GM23338 (cell line): ENCODE data around the gene RYR2. TPM values are rescaled to one million over a fixed set of nuclear protein-coding genes. Genes with fewer than 3 reads are reported as not detected.

Experiments used
- ATAC-seq: fragments of 200-7000 bp; cut with Tn5 transposase; 3 replicates; pipeline ENCODE4 v1.9.1; 2020
- DNase-seq: peaks from one replicate; pipeline ENCODE4 v3.0.0-alpha.2; 2015; ENCODE audit warnings: low spot score
- H2AFZ ChIP-seq: fragments of 200-600 bp; sonication (generic); 2 replicates; pipeline ENCODE4 v1.8.0; 2016; ENCODE audit warnings: antibody characterized with exemption, mild to moderate bottlenecking, moderate library complexity
- H3F3A ChIP-seq: fragments of 200-600 bp; sonication (generic); replicated peaks from 2 replicates; pipeline ENCODE4 v1.8.0; 2017; ENCODE audit warnings: antibody characterized with exemption, mixed run types, low read depth
- H3K27ac ChIP-seq: fragments of 200-600 bp; sonication (generic); 2 replicates; pipeline ENCODE4 v1.6.1; 2016; ENCODE audit warnings: low read depth
- H3K27me3 ChIP-seq: fragments of 200-600 bp; sonication (generic); 2 replicates; pipeline ENCODE4 v1.8.0; 2016; ENCODE audit warnings: mild to moderate bottlenecking, mixed run types, moderate library complexity; ENCODE audit not compliant: insufficient read depth
- H3K36me3 ChIP-seq: fragments of 200-600 bp; sonication (generic); 2 replicates; pipeline ENCODE4 v1.8.0; 2016; ENCODE audit warnings: mild to moderate bottlenecking; ENCODE audit not compliant: insufficient read depth
- H3K4me1 ChIP-seq: fragments of 200-600 bp; sonication (generic); 2 replicates; pipeline ENCODE4 v1.8.0; 2016; ENCODE audit warnings: mild to moderate bottlenecking, moderate library complexity; ENCODE audit not compliant: insufficient read depth
- H3K4me2 ChIP-seq: fragments of 200-600 bp; sonication (generic); 2 replicates; pipeline ENCODE4 v1.7.1; 2017; ENCODE audit warnings: mixed run types
- H3K4me3 ChIP-seq: fragments of 200-600 bp; sonication (generic); 2 replicates; pipeline ENCODE4 v1.6.1; 2016; ENCODE audit warnings: mixed run types
- H3K79me2 ChIP-seq: fragments of 200-600 bp; sonication (generic); replicated peaks from 2 replicates; pipeline ENCODE4 v1.8.0; 2017; ENCODE audit warnings: mild to moderate bottlenecking; ENCODE audit not compliant: insufficient read depth
- H3K9me2 ChIP-seq: fragments of 200-600 bp; sonication (generic); 2 replicates; pipeline ENCODE4 v1.8.0; 2017; ENCODE audit not compliant: insufficient read depth
- H4K20me1 ChIP-seq: fragments of 200-600 bp; sonication (generic); replicated peaks from 2 replicates; pipeline ENCODE4 v1.8.0; 2017; ENCODE audit warnings: mild to moderate bottlenecking; ENCODE audit not compliant: insufficient read depth
- H3K27ac Mint-ChIP-seq: 2 replicates; pipeline ENCODE4 v1.8.0; 2020; ENCODE audit warnings: inconsistent platforms, mild to moderate bottlenecking, moderate library complexity, mixed read lengths
- H3K27me3 Mint-ChIP-seq: 3 replicates; pipeline ENCODE4 v1.8.0; 2022; ENCODE audit warnings: low read depth, mild to moderate bottlenecking, moderate library complexity, mixed read lengths, inconsistent platforms; ENCODE audit not compliant: insufficient read depth, poor library complexity
- H3K36me3 Mint-ChIP-seq: 3 replicates; pipeline ENCODE4 v1.8.0; 2021; ENCODE audit warnings: low read depth, mild to moderate bottlenecking, inconsistent platforms, moderate library complexity, mixed read lengths
- H3K4me1 Mint-ChIP-seq: 3 replicates; pipeline ENCODE4 v1.8.0; 2020; ENCODE audit warnings: mild to moderate bottlenecking, inconsistent platforms, mixed read lengths
- H3K4me3 Mint-ChIP-seq: 3 replicates; pipeline ENCODE4 v1.8.0; 2021; ENCODE audit warnings: moderate library complexity, mild to moderate bottlenecking, inconsistent platforms, mixed read lengths
- H3K9me3 Mint-ChIP-seq: 3 replicates; pipeline ENCODE4 v1.8.0; 2020; ENCODE audit warnings: moderate library complexity, mild to moderate bottlenecking, inconsistent platforms, mixed read lengths
- EZH2phosphoT487 ChIP-seq: fragments of 200-600 bp; sonication (generic); IDR thresholded peaks from one replicate; pipeline ENCODE4 v1.8.1; 2018; ENCODE audit warnings: antibody characterized with exemption; ENCODE audit not compliant: unreplicated experiment
- JUNB ChIP-seq: IDR thresholded peaks from one replicate; pipeline ENCODE4 v1.6.1; 2016; ENCODE audit warnings: antibody characterized with exemption; ENCODE audit not compliant: unreplicated experiment
- NANOG ChIP-seq: IDR thresholded peaks from 2 replicates; pipeline ENCODE4 v1.6.1; 2016; ENCODE audit warnings: antibody characterized with exemption, borderline replicate concordance
- POLR2AphosphoS5 ChIP-seq: IDR thresholded peaks from 2 replicates; pipeline ENCODE4 v1.6.1; 2016; ENCODE audit warnings: antibody characterized with exemption, low read depth
- polyA plus RNA-seq: library from polyadenylated mRNA; unstranded; fragments of >200 nt; fragmentation: Nextera tagmentation; extraction: Ambion mirVana; gene quantifications from 2 replicates; pipeline ENCODE4 v1.2.1, GENCODE V29; 2016
- total RNA-seq: library from RNA; depleted of rRNA; stranded (reverse); fragments of >200 nt; shearing (Covaris generic); gene quantifications from 2 replicates; pipeline ENCODE4 v1.2.3, GENCODE V29; 2014
- TF ChIP-seq, protein P1 (sequence below): fragments of 250-450 bp; sonication (Bioruptor Pico); IDR thresholded peaks from 2 replicates; pipeline ENCODE4 v1.5.0; 2020; ENCODE audit warnings: mild to moderate bottlenecking, moderate library complexity
- TF ChIP-seq, protein P2 (sequence below): IDR thresholded peaks from 2 replicates; pipeline ENCODE4 v1.6.1; 2016; ENCODE audit warnings: antibody characterized with exemption

The RYR2 gene
- total and polyA plus RNA-seq, 2 experiments from 2014 or later = 8.9 to 10.0 TPM

DNA sequence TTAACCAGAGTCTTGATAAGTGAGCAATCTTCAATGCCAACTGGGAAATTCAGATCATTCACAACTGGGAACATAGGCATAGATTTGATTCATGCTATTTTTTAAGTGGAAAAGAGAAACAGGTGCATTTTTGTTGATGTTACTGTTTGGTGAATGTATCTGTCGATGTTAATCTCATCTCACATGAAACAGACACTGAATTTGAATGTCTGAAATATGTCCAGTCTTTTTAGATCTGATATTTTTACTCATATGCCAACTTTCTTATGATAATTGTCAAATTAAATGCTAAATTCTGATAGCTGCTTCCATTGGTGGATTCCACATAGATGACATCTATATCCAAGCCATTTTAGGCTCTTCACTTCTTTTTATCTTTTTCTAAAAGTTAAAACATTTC is 213.1 kb downstream of the RYR2 start:
- no peaks in the 10 kb centered on the region for H3F3A ChIP-seq
- Mint-ChIP-seq H3K27me3 (no peaks in the 10 kb centered on the region), H3K4me3 (no peak overlapping the region), H3K9me3 (peaks cover 5% of the 10 kb centered on the region; the same call in 2 of the 3 replicates), H3K36me3 (peaks cover 3% of the 10 kb centered on the region; the same call in 1 of the 3 replicates), H3K27ac (no peak overlapping the region), H3K4me1 (no peaks in the 10 kb centered on the region)
- H3K4me3 ChIP-seq = no peak overlapping the region
- no peaks in the 10 kb centered on the region for H4K20me1 ChIP-seq
- TF ChIP-seq POLR2AphosphoS5 (no peak), JUNB (no peak), EZH2phosphoT487 (no peak)
- TF ChIP-seq, protein P1, sequence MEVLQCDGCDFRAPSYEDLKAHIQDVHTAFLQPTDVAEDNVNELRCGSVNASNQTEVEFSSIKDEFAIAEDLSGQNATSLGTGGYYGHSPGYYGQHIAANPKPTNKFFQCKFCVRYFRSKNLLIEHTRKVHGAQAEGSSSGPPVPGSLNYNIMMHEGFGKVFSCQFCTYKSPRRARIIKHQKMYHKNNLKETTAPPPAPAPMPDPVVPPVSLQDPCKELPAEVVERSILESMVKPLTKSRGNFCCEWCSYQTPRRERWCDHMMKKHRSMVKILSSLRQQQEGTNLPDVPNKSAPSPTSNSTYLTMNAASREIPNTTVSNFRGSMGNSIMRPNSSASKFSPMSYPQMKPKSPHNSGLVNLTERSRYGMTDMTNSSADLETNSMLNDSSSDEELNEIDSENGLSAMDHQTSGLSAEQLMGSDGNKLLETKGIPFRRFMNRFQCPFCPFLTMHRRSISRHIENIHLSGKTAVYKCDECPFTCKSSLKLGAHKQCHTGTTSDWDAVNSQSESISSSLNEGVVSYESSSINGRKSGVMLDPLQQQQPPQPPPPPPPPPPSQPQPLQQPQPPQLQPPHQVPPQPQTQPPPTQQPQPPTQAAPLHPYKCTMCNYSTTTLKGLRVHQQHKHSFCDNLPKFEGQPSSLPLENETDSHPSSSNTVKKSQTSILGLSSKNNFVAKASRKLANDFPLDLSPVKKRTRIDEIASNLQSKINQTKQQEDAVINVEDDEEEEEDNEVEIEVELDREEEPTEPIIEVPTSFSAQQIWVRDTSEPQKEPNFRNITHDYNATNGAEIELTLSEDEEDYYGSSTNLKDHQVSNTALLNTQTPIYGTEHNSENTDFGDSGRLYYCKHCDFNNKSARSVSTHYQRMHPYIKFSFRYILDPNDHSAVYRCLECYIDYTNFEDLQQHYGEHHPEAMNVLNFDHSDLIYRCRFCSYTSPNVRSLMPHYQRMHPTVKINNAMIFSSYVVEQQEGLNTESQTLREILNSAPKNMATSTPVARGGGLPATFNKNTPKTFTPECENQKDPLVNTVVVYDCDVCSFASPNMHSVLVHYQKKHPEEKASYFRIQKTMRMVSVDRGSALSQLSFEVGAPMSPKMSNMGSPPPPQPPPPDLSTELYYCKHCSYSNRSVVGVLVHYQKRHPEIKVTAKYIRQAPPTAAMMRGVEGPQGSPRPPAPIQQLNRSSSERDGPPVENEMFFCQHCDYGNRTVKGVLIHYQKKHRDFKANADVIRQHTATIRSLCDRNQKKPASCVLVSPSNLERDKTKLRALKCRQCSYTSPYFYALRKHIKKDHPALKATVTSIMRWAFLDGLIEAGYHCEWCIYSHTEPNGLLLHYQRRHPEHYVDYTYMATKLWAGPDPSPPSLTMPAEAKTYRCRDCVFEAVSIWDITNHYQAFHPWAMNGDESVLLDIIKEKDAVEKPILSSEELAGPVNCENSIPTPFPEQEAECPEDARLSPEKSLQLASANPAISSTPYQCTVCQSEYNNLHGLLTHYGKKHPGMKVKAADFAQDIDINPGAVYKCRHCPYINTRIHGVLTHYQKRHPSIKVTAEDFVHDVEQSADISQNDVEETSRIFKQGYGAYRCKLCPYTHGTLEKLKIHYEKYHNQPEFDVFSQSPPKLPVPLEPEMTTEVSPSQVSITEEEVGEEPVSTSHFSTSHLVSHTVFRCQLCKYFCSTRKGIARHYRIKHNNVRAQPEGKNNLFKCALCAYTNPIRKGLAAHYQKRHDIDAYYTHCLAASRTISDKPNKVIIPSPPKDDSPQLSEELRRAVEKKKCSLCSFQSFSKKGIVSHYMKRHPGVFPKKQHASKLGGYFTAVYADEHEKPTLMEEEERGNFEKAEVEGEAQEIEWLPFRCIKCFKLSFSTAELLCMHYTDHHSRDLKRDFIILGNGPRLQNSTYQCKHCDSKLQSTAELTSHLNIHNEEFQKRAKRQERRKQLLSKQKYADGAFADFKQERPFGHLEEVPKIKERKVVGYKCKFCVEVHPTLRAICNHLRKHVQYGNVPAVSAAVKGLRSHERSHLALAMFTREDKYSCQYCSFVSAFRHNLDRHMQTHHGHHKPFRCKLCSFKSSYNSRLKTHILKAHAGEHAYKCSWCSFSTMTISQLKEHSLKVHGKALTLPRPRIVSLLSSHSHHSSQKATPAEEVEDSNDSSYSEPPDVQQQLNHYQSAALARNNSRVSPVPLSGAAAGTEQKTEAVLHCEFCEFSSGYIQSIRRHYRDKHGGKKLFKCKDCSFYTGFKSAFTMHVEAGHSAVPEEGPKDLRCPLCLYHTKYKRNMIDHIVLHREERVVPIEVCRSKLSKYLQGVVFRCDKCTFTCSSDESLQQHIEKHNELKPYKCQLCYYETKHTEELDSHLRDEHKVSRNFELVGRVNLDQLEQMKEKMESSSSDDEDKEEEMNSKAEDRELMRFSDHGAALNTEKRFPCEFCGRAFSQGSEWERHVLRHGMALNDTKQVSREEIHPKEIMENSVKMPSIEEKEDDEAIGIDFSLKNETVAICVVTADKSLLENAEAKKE = no peak
- TF ChIP-seq, protein P2, sequence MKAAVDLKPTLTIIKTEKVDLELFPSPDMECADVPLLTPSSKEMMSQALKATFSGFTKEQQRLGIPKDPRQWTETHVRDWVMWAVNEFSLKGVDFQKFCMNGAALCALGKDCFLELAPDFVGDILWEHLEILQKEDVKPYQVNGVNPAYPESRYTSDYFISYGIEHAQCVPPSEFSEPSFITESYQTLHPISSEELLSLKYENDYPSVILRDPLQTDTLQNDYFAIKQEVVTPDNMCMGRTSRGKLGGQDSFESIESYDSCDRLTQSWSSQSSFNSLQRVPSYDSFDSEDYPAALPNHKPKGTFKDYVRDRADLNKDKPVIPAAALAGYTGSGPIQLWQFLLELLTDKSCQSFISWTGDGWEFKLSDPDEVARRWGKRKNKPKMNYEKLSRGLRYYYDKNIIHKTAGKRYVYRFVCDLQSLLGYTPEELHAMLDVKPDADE = no peak
- ATAC-seq (no peak), DNase-seq (no peak)
- H2AFZ ChIP-seq = no peak overlapping the region
- H3K79me2 ChIP-seq = 0 out of 2 replicates have a peak, but pooled peaks cover 6% of the 10 kb centered on the region
- no peak overlapping the region for H3K27ac ChIP-seq
- H3K9me2 ChIP-seq = no peaks in the 10 kb centered on the region; the same call in 1 of the 2 replicates
- H3K4me2 ChIP-seq = no peak overlapping the region
- no peaks in the 10 kb centered on the region for H3K27me3 ChIP-seq
- no peaks in the 10 kb centered on the region for H3K4me1 ChIP-seq
- H3K36me3 ChIP-seq = no peaks in the 10 kb centered on the region

DNA sequence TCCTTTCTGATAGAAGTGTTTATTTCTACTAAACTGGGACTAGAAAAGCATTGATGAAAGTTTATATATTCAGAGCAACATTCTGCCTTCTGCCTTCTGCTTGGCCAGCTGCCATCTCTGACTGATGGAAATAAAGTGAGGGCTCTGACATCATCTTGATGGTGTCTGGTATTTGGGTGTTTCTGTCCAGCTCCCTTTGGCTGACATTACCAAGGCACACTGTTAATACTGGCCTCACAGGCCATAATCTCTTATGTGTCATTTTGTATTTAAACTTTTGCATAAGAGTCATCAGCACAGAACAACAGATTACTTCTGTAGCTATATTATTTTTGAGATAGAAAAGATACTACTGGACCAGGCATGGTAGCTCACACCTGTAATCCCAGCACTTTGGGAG is 216.9 kb downstream of the RYR2 start:
- peaks cover 5% of the 10 kb centered on the region; the same call in 2 of the 3 replicates for H3K9me3 Mint-ChIP-seq
- H3K27me3 Mint-ChIP-seq = no peaks in the 10 kb centered on the region
- ATAC-seq = no peak
- no peaks in the 10 kb centered on the region for H3K36me3 ChIP-seq
- H3K4me3 ChIP-seq = no peak overlapping the region
- no peak overlapping the region for H3K4me3 Mint-ChIP-seq
- no peaks in the 10 kb centered on the region for H3K9me2 ChIP-seq
- H3K79me2 ChIP-seq = 0 out of 2 replicates have a peak, but pooled peaks cover 6% of the 10 kb centered on the region
- no peaks in the 10 kb centered on the region for H3K27me3 ChIP-seq
- H3K27ac ChIP-seq = no peak overlapping the region
- H3F3A ChIP-seq = no peaks in the 10 kb centered on the region
- H3K36me3 Mint-ChIP-seq = peaks cover 3% of the 10 kb centered on the region; the same call in 1 of the 3 replicates
- H2AFZ ChIP-seq = no peak overlapping the region
- no peaks in the 10 kb centered on the region for H4K20me1 ChIP-seq
- no peak overlapping the region for H3K4me2 ChIP-seq
- no peak for DNase-seq
- no peak overlapping the region for H3K27ac Mint-ChIP-seq
- H3K4me1 Mint-ChIP-seq = no peaks in the 10 kb centered on the region
- no peaks in the 10 kb centered on the region for H3K4me1 ChIP-seq
- no peak for TF ChIP-seq NANOG
- TF ChIP-seq, protein P1 = no peak
